Neutrophil (primary cell): ENCODE results near the gene SH3BP2.

Source experiments
- H3K27ac ChIP-seq: fragments of 200-600 bp; sonication (generic); 2 replicates; pipeline ENCODE4 v1.5.1; 2016; ENCODE audit warnings: mild to moderate bottlenecking, moderate library complexity
- H3K27me3 ChIP-seq: fragments of 200-600 bp; sonication (generic); 2 replicates; pipeline ENCODE4 v1.6.0; 2016; ENCODE audit warnings: mild to moderate bottlenecking
- H3K36me3 ChIP-seq: fragments of 200-600 bp; sonication (generic); 2 replicates; pipeline ENCODE4 v1.5.1; 2017
- H3K4me1 ChIP-seq, 2 experiments: fragments of 200-600 bp in 1 of 2; sonication (generic) in 1 of 2; 1 replicate in 1 of 2; 2 replicates in 1 of 2; pipeline versions ENCODE4 v1.5.1 to v1.6.1; 2013 to 2016; ENCODE audit warnings: low read depth in 1 of 2, low read length in 1 of 2, mild to moderate bottlenecking in 1 of 2, moderate library complexity in 1 of 2; ENCODE audit not compliant: control insufficient read depth in 1 of 2, insufficient read depth in 1 of 2
- H3K4me3 ChIP-seq, 2 experiments: fragments of 200-600 bp in 1 of 2; sonication (generic) in 1 of 2; 1 replicate in 1 of 2; 2 replicates in 1 of 2; pipeline ENCODE4 v1.5.1; 2013 to 2016; ENCODE audit warnings: low read depth in 1 of 2, low read length in 1 of 2, mild to moderate bottlenecking in 1 of 2, moderate library complexity in 1 of 2
- H3K9me3 ChIP-seq: fragments of 200-600 bp; sonication (generic); 2 replicates; pipeline ENCODE4 v1.5.1; 2016
- CTCF ChIP-seq: fragments of 200-600 bp; sonication (generic); IDR thresholded peaks from 2 replicates; pipeline ENCODE4 v1.5.1; 2016; ENCODE audit warnings: antibody characterized with exemption

The SH3BP2 gene

GRCh38 chr4:2804973-2805501 lies 12.2 kb downstream of the SH3BP2 start:
- peak overlapping the region; percentile 98 for H3K27ac ChIP-seq
- TF ChIP-seq CTCF = no peak
- no peaks in the 10 kb centered on the region for H3K9me3 ChIP-seq
- H3K36me3 ChIP-seq = peaks cover 63% of the 10 kb centered on the region
- peaks cover 87 to 90% of the 10 kb centered on the region in 2 experiments for H3K4me1 ChIP-seq
- no peaks in the 10 kb centered on the region for H3K27me3 ChIP-seq
- H3K4me3 ChIP-seq = peak overlapping the region; percentile 3 to 41

- Histone ChIP-seq H3K27me3 (no peaks in the 10 kb centered on the region), H3K4me3 (peak overlapping the region in 1 of 2 experiments; percentile 41), H3K36me3 (peaks cover 66% of the 10 kb centered on the region), H3K9me3 (no peaks in the 10 kb centered on the region), H3K4me1 (peaks cover 93 to 95% of the 10 kb centered on the region in 2 experiments), H3K27ac (peak overlapping the region; percentile 98)
- no peak for TF ChIP-seq CTCF
Measured at GRCh38 chr4:2805712-2806389, 13.0 kb downstream of the SH3BP2 start.

- Histone ChIP-seq H3K9me3 (no peaks in the 10 kb centered on the region), H3K27me3 (no peaks in the 10 kb centered on the region), H3K27ac (peak overlapping the region; percentile 98), H3K36me3 (peaks cover 66% of the 10 kb centered on the region), H3K4me3 (peak overlapping the region in 1 of 2 experiments; percentile 41), H3K4me1 (peaks cover 94 to 96% of the 10 kb centered on the region in 2 experiments)
- TF ChIP-seq CTCF = no peak
Measured at GRCh38 chr4:2806390-2807355, 13.8 kb downstream of the SH3BP2 start.

GRCh38 chr4:2807571-2807970 lies 14.7 kb downstream of the SH3BP2 start:
- peaks cover 65% of the 10 kb centered on the region for H3K36me3 ChIP-seq
- no peak overlapping the region for H3K4me3 ChIP-seq
- H3K4me1 ChIP-seq = peaks cover 94 to 96% of the 10 kb centered on the region in 2 experiments
- no peak for TF ChIP-seq CTCF
- H3K27ac ChIP-seq = peak overlapping the region; percentile 98
- H3K9me3 ChIP-seq = no peaks in the 10 kb centered on the region
- H3K27me3 ChIP-seq = no peaks in the 10 kb centered on the region

DNA sequence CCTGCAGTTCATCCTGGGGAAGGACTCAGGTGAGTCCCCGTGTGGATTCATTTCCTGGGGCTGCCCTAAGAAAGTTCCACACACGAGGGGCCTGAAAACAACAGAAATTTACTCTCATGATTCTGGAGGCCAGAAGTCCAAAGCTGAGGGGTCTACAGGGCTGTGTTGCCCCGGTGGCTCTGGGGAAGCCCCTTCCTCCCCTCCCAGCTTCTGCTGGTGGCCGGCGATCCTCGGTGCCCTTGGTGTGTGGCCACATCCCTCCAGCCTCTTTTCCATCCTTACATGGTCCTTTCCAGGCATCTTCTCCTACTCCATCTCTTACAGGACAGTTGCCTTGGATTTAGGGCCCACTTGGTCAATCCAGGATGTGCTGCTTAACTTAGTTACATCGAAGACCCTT lies 15.1 kb downstream of the SH3BP2 start:
- TF ChIP-seq CTCF = no peak
- peak overlapping the region; percentile 98 for H3K27ac ChIP-seq
- peaks cover 60% of the 10 kb centered on the region for H3K36me3 ChIP-seq
- H3K4me3 ChIP-seq = no peak overlapping the region
- no peaks in the 10 kb centered on the region for H3K9me3 ChIP-seq
- peaks cover 94 to 96% of the 10 kb centered on the region in 2 experiments for H3K4me1 ChIP-seq
- no peaks in the 10 kb centered on the region for H3K27me3 ChIP-seq
